NOMO-1 treated with DMSO at 0.1 percent for 48 hours (cell line): ENCODE measurements around the gene BMP6.

Experiments
- DNase-seq: peaks from one replicate; lab custom pipeline; 2025; ENCODE audit not compliant: unreplicated experiment; lab: John Stamatoyannopoulos, UW

The BMP6 gene

DNA sequence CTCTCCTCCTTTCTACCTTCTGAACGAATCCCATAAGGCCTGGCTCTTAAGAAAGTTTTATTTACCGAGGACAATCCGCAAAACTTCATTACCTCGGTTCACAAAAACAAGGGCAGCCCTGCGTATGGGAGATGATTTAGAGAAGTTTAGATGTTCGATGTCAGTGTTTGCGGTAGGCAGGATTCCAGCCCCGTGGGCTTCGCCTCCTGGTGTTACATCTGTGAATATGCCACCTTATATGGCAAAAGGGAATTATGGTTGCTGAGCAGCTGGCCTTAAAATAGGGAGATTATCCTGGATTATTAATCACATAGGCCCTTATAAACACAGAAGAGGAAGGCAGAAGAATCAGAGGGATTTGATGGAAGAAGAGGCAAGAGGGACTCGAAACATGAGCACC, 21.1 kb downstream of the BMP6 start:
- DNase-seq: no peak

DNA sequence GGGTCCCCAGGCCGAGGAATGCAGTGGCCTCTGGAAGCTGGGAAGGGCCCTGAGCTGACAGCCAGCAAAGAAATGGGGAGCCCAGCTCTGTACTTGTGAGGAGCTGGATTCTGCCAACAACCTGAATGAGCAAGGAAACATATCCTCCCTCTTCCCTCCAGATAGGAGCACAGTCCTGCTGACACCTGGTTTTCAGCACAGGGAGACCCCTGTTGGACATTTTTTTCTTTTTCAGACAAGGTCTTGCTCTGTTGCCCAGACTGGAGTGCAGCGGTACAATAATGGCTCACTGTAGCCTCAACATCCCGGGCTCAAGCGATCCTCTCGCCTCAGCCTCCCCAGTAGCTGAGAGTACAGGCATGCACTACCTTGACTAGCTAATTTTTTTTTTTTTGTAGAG, 21.5 kb downstream of the BMP6 start:
- DNase-seq: no peak

DNA sequence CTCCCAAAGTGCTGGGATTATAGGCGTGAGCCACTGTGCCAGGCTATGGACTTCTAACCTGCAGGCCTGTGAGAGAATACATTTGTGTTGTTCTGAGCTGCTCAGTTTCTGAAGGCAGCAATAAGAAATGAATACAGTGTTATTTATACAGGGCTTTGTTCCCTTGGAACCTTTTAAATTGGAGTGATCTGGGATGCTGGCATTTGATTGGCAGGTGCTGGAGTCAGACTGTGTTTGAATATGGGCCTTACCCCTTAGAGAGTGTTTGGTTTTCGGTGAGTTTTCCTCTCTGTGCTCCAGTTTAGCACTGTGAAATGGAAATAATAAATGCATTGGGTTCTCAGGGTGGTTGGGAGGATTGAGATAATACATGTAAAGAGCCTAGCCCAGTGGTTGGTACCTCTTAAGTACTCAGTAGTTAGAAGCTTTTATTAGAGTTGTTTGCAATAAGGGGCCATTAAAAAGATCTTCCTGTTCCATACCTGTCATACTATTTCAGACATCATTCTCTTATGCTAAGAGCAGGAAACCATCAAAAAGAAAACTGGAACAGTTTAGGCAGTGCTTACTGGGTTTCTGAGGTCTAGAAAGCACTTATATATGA, 22.1 kb downstream of the BMP6 start:
- no peak for DNase-seq

DNA sequence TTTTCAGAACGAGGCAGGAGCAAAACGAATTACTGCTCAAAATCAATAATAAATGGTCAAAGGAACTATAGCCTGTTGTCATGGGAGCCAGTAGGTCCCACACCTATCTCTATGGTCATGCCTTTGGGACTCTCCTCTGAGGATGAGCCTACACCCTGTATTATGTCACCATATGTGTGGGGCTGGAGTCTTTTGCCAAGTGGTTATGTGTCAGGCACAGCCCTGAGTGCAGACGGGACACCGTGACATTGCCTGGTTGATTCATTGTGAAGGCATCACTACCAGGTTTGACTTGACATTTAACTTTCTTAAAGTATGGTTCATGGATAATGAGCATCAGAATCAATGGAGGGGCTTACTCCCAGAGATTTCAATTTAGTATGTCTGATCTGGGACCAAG, 23.6 kb downstream of the BMP6 start:
- no peak for DNase-seq

DNA sequence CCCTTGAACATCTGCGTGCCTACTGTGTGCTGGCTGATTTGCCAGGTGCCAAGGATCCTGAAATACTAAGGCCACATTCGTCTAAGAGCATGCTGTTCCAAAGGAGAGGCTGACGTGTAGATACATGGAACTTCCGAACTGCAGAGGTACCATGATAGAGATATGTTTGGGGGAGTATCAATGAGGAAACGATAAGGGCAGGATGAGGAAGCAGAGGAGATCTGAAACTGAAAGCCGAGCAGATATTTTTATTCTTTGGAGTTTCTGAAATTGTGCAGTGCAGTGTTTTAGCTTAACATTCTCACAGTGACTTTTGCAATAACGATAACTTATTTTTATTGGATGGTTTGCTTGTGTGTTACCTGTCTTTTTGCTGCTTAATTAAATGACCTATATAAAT, 24.3 kb downstream of the BMP6 start:
- DNase-seq: peak; percentile 81

GRCh38 chr6:7758456-7758855, 32.6 kb downstream of the BMP6 start:
- DNase-seq: no peak

- DNase-seq: no peak
Observed at GRCh38 chr6:7759320-7759719, 33.4 kb downstream of the BMP6 start.

- DNase-seq: no peak
Observed at GRCh38 chr6:7761051-7761450, 35.2 kb downstream of the BMP6 start.

GRCh38 chr6:7762760-7763159, 36.9 kb downstream of the BMP6 start:
- no peak for DNase-seq

DNA sequence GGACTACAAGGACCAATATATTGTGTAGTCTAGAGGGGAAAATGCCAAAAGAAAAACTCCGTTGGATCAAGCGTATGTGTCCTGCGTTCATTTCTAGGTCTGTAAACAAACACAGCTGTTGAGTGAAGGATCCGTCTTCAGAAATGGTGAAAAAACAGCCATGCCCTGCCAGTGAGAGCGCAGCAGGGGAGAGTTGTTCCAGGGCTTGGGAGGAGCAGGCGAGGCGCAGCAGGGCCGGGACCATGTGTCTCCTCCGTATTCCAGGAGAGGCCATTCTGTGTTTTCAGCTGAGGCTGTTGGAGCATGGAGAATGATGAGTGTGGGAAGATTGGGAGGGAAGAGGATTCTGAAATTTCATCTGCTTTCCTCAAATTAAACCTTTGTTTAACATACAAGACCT, 38.0 kb downstream of the BMP6 start:
- DNase-seq: no peak

GRCh38 chr6:7765575-7766325, 39.9 kb downstream of the BMP6 start:
- DNase-seq: no peak

DNA sequence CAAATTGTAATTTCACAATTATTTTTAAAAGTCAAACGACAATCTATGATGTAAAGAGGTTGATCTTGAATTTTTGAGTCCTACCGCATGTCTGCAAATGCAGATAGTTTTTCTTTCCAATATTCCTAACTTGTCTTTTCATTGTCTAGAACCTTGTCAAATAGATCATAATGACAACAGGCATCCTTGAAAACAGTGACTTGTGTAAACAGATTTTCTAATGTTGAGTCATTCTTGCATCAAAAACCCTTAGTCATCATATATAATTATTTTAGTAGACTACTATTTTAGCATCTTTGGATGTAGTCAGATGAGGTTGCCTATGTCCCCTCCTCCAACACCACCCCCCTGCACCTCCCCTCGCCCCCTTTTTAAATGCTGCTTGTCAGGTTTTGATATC, 43.8 kb downstream of the BMP6 start:
- DNase-seq: no peak

DNA sequence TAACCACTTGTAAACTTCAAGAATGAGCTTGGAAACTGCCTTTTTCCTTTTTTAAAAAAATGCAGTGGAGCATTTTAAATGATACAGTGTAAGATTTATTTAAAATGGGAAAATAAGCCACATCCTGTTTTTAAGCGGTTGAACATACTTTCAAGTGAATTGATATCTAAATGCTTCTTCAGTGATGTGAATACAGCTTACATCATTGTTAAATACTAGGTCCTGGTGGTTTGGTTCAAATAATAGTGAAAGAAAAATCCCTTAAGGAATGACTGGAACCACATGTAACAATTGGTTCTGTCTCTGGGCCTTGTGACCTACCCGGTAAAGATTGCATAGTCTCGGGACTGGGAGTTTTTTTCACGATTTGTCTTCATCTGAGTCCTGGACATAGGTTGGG, 44.2 kb downstream of the BMP6 start:
- no peak for DNase-seq

DNA sequence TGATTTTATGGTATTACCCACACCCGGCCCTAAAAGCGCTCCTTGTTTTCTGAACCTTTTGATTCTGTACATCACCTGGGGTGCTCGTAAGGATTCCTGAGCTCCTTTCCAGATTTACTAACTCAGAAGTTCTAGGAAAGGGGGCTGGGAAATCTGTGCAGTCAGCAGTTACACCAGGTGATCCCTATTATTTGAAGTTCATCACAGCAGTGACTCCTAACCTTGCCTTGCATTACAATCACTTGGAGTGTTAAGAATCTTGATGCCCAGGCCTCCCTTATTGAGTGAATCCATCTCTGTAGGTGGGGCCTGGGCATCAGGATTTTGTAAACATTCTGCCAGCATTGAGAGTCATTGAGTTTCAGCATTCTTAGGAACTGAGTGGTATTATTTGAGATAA, 44.7 kb downstream of the BMP6 start:
- no peak for DNase-seq

DNA sequence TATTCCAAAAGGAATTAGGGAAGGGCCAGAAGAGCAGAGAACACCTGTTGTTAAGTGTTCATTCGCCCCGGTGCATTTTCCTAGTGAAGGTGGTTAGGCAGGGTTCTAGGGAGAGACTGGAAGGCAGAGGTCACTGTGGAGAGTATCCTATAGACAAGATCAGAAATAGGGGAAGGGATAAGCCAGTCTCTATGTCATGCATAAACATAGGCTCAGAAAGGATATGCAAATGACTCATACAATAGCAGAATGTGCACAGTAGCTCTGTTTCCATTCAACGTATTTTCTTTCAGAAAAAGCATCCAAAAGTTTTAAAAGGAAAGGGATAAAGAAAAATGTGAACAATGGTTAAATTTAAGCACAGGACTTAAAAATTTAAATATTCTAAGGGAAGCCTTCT, 47.4 kb downstream of the BMP6 start:
- DNase-seq: no peak

DNA sequence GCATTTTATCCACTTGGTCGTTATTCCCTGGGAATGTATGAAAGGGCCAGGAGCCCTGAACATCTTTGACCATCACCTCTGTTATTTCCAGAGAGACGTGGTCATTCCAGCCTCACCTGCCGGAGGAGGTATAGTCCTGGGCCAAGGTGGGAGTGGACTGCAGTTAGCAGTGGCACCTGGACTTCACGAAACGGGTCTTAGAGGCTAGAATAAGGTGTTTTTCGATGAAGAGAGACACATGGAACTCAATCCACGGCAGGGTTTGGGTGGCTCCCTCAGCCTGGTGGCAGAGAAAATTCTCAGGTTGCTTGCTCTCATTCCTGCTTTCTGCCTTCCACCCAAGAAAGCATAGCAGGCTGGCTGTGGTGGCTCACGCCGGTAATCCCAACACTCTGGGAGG, 48.0 kb downstream of the BMP6 start:
- DNase-seq: no peak

DNA sequence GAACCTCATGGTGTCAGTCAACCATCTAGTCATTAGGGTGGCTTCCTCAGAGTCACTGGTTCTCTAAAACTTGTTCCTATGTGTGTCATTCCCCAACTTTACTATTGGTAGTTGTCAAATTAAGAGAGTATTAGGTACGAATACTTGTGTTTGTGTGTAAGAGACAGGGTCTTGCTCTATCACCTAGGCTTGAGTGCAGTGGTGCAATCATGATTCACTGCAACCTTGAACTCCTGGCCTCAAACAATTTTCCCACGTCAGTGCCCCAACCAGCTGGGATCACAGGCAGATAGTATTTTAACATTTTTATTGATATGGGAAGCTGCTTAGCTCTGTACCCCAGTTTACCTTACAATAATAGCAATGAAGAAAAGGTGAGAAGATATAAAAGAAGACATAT, 50.6 kb downstream of the BMP6 start:
- no peak for DNase-seq

DNA sequence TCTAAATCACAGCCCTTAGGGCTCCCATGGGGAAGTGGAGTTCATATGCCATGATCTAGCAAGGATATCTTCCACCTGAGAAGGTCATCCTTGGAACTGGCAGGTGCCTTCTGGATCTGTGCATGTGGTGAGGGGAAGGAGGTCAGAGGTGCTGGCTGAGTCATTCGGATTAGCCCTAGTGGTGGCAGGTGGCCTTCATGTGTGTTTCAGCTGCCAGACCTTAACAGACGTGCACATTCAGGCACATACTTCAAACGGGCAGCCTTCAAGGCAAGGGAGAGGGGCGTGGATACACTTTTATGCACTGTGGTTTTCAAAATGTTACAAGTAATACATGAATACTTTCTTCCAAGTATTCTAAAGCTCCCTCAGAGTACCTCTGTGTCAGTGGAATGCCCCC, 51.2 kb downstream of the BMP6 start:
- DNase-seq: no peak

DNA sequence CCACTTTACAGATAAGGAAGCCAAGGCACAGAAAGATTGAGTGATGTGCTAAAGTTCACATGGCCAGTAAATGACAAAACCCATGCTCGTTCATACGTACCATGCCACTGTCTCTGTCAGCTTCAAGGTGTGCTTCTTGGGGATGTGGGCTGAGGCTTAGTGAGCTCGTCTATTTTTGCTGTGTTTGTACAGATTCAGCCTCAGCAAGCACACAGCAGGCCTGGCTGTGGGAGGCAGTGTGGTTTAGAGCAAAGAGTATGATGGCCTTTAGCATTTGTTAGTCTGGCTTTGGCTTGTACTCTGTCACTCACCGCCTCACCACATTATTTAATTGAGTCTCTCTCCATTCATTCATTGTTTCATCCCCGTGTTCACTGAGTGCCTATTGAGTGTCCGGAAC, 55.3 kb downstream of the BMP6 start:
- DNase-seq: no peak

DNA sequence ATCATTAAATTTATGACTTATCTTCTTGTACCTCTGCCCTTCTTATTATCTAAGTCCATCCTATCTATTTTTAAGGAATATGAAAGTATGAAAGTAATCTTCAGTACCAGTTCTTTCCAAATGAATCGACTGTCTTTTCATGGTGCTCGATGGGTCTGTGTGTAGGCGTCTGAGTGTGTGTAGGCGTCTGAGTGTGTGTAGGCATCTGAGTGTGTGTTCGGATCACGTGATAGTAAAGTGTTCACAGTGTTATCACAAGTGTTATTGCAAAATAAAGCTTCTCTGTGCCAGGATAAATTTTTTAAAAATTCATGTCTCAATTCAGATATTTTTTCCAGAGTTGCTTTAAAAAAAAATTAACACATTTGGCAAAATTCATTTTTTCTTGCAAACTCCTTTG, 58.3 kb downstream of the BMP6 start:
- no peak for DNase-seq

GRCh38 chr6:7784706-7785105, 58.8 kb downstream of the BMP6 start:
- peak; percentile 59 for DNase-seq

GRCh38 chr6:7785243-7786035, 59.5 kb downstream of the BMP6 start:
- DNase-seq: no peak
